Measurements from ENCODE around the gene BMPER. TPM values are rescaled to one million over a fixed set of nuclear protein-coding genes. Genes with fewer than 3 reads are reported as not detected.

BMPER gene
- total and polyA plus RNA-seq, 3 donors from 2014 or later: 1.7 to 2.8 (median 2.4) TPM

GRCh38 chr7:33950047-33950714 is 44.8 kb downstream of the BMPER start:
- intact Hi-C loops (cut with DNase I; ENCODE audit: low total_unique reads): no loop called here
- no peaks in the 10 kb centered on the region for H3K4me1 ChIP-seq
- no peak for DNase-seq
- 92 to 97% methylated on average over 3 to 5 of the region's 5 CpGs for WGBS, 2 donors
- no peak for TF ChIP-seq POLR2A (IDR thresholded peaks at IDR 0.05)
- no peak for TF ChIP-seq CTCF (IDR thresholded peaks at IDR 0.05)
- H3K27me3 ChIP-seq: no peaks in the 10 kb centered on the region
- H3K4me3 ChIP-seq: no peak overlapping the region
- H3K27ac ChIP-seq: no peak overlapping the region
- H3K9me3 ChIP-seq: no peaks in the 10 kb centered on the region
- no peaks in the 10 kb centered on the region for H3K36me3 ChIP-seq (ENCODE audit: low read depth, missing control alignments)

- H3K36me3 ChIP-seq (ENCODE audit: low read depth, missing control alignments): no peaks in the 10 kb centered on the region
- 87 to 100% methylated on average over 3 of the region's 3 CpGs for WGBS, 2 donors
- no peak for TF ChIP-seq POLR2A (IDR thresholded peaks at IDR 0.05)
- TF ChIP-seq CTCF (IDR thresholded peaks at IDR 0.05): no peak
- no peak for DNase-seq
- H3K27me3 ChIP-seq: no peaks in the 10 kb centered on the region
- H3K27ac ChIP-seq: no peak overlapping the region
- no peaks in the 10 kb centered on the region for H3K4me1 ChIP-seq
- H3K9me3 ChIP-seq: no peaks in the 10 kb centered on the region
- H3K4me3 ChIP-seq: no peak overlapping the region
- intact Hi-C loops (cut with DNase I; ENCODE audit: low total_unique reads): no loop called here
Observed at GRCh38 chr7:33952824-33953223, 47.5 kb downstream of the BMPER start.

- Histone ChIP-seq H3K4me1 (no peaks in the 10 kb centered on the region), H3K36me3 (ENCODE audit: low read depth, missing control alignments) (no peaks in the 10 kb centered on the region), H3K9me3 (no peaks in the 10 kb centered on the region), H3K27ac (no peak overlapping the region), H3K4me3 (no peak overlapping the region), H3K27me3 (no peaks in the 10 kb centered on the region)
- 95 to 100% methylated on average over 1 of the region's 1 CpG for WGBS, 2 donors
- intact Hi-C loops (cut with DNase I; ENCODE audit: low total_unique reads): no loop called here
- TF ChIP-seq CTCF (IDR thresholded peaks at IDR 0.05) (no peak), POLR2A (IDR thresholded peaks at IDR 0.05) (no peak)
- DNase-seq: no peak
Observed at GRCh38 chr7:33958104-33958503, 52.8 kb downstream of the BMPER start.

- Histone ChIP-seq H3K36me3 (ENCODE audit: low read depth, missing control alignments) (no peaks in the 10 kb centered on the region), H3K4me1 (no peaks in the 10 kb centered on the region), H3K27ac (no peak overlapping the region), H3K9me3 (no peaks in the 10 kb centered on the region), H3K27me3 (no peaks in the 10 kb centered on the region), H3K4me3 (no peak overlapping the region)
- WGBS, 2 donors: 97 to 100% methylated on average over 1 of the region's 1 CpG
- intact Hi-C loops (cut with DNase I; ENCODE audit: low total_unique reads): no loop called here
- DNase-seq: no peak
- TF ChIP-seq POLR2A (IDR thresholded peaks at IDR 0.05) (no peak), CTCF (IDR thresholded peaks at IDR 0.05) (no peak)
Observed at GRCh38 chr7:33959676-33960075, 54.3 kb downstream of the BMPER start.

GRCh38 chr7:33961948-33962347 is 56.6 kb downstream of the BMPER start:
- no peaks in the 10 kb centered on the region for H3K4me1 ChIP-seq
- H3K27me3 ChIP-seq: no peaks in the 10 kb centered on the region
- 48 to 58% methylated on average over 1 of the region's 1 CpG for WGBS, 2 donors
- intact Hi-C loops (cut with DNase I; ENCODE audit: low total_unique reads): no loop called here
- TF ChIP-seq CTCF (IDR thresholded peaks at IDR 0.05) (no peak), POLR2A (IDR thresholded peaks at IDR 0.05) (no peak)
- no peaks in the 10 kb centered on the region for H3K9me3 ChIP-seq
- no peak overlapping the region for H3K27ac ChIP-seq
- no peaks in the 10 kb centered on the region for H3K36me3 ChIP-seq (ENCODE audit: low read depth, missing control alignments)
- no peak overlapping the region for H3K4me3 ChIP-seq
- no peak for DNase-seq

Measured in testis (tissue), 3 donors.